HepG2 (cell line): ENCODE results near the gene SNAI3. TPM values are rescaled to one million over a fixed set of nuclear protein-coding genes. Genes with fewer than 3 reads are reported as not detected.

Experiments
- DNMT1 ChIP-seq: sonication (generic); formaldehyde crosslinking; IDR thresholded peaks from 2 replicates; pipeline ENCODE4 v1.5.1; 2020; ENCODE audit warnings: mild to moderate bottlenecking, missing genetic modification reagents
- DPF2 ChIP-seq: sonication (generic); formaldehyde crosslinking; IDR thresholded peaks from 2 replicates; pipeline ENCODE4 v1.4.0; 2020; ENCODE audit warnings: mild to moderate bottlenecking, low read depth, missing genetic modification reagents, borderline replicate concordance
- ZBTB21 ChIP-seq: sonication (generic); formaldehyde crosslinking; IDR thresholded peaks from 2 replicates; pipeline ENCODE4 v1.4.0; 2020; ENCODE audit warnings: missing genetic modification reagents
- ZFP62 ChIP-seq: sonication (generic); formaldehyde crosslinking; IDR thresholded peaks from 2 replicates; pipeline ENCODE4 v1.4.0; 2020; ENCODE audit warnings: missing genetic modification reagents
- polyA plus RNA-seq, 8 experiments: library from polyadenylated mRNA; depleted of rRNA in 3 of 8; stranded (reverse) in 7 of 8; unstranded in 1 of 8; fragments of >200 nt; fragmentation: Illumina TruSeq in 4 of 8; extraction: Trizol in 4 of 8; gene quantifications; 2 replicates each; pipeline versions ENCODE4 v1.2.1 to v1.2.3, GENCODE V29; 2011 to 2016; ENCODE audit warnings: low read depth in 4 of 8, missing spikeins in 1 of 8, mixed read lengths in 1 of 8; ENCODE audit not compliant: insufficient read depth in 1 of 8
- total RNA-seq, 5 experiments: library from RNA; depleted of rRNA; stranded (reverse); fragments of >200 nt; fragmentation: Illumina TruSeq; extraction: Trizol; gene quantifications; 2 replicates each; pipeline ENCODE4 v1.2.3, GENCODE V29; 2016; ENCODE audit warnings: low read depth in 1 of 5
- TF ChIP-seq, protein P1 (sequence below): sonication (generic); formaldehyde crosslinking; IDR thresholded peaks from 2 replicates; pipeline ENCODE4 v1.5.0; 2020; ENCODE audit warnings: mild to moderate bottlenecking, missing genetic modification reagents
- TF ChIP-seq, protein P2 (sequence below): sonication (generic); formaldehyde crosslinking; IDR thresholded peaks from 2 replicates; pipeline ENCODE4 v1.4.0; 2020; ENCODE audit warnings: mild to moderate bottlenecking, missing genetic modification reagents
- TF ChIP-seq, protein P3 (sequence below): sonication (generic); formaldehyde crosslinking; IDR thresholded peaks from 2 replicates; pipeline ENCODE4 v1.9.0; 2022; ENCODE audit warnings: low read depth, missing genetic modification reagents
- TF ChIP-seq, protein P4 (sequence below): sonication (generic); formaldehyde crosslinking; IDR thresholded peaks from 2 replicates; pipeline ENCODE4 v1.8.0; 2022; ENCODE audit warnings: mild to moderate bottlenecking, missing genetic modification reagents; ENCODE audit not compliant: insufficient replicate concordance
- TF ChIP-seq, protein P5 (sequence below): sonication (generic); formaldehyde crosslinking; IDR thresholded peaks from 2 replicates; pipeline ENCODE4 v1.9.0; 2021; ENCODE audit warnings: missing genetic modification reagents, borderline replicate concordance
- TF ChIP-seq, protein P6 (sequence below): sonication (generic); formaldehyde crosslinking; IDR thresholded peaks from 2 replicates; pipeline ENCODE4 v1.4.0; 2020; ENCODE audit warnings: missing genetic modification reagents, borderline replicate concordance
- TF ChIP-seq, protein P7 (sequence below): sonication (generic); formaldehyde crosslinking; IDR thresholded peaks from 2 replicates; pipeline ENCODE4 v1.5.1; 2020; ENCODE audit warnings: missing genetic modification reagents, mild to moderate bottlenecking, borderline replicate concordance

Gene SNAI3
- total and polyA plus RNA-seq, 2 of the 13 experiments (the other 11 are each of a cell fraction or from before 2014, with no cell fraction given): 0.09 to 0.18 TPM

DNA sequence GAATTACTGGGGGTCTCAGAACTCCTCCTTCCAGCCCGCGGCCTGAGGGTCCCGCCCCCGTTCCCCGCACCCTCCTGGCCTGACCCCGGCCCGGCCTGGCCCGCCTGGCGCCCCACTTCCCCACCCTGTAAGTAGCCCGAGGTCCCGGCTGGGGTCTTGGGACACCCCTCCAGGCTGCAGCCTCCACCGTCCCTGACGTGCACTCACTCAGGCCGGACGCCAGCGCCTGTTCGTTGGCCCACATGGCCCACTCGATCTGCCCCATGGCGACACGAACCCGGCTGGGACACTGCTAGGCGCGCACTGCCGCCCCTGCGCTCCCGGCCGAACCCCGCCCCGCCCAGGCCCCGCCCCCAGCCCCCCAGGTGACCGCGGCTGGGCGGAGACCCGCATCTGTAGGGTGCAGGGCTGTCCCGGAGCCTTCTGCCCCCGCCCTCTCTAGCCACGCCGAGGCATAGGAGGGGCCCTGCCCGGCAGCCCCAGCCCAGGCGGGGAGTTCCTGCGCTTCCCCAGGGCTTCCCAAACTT lies 35.5 kb downstream of the SNAI3 start, which contains the start of gene CYBA (continued):
- TF ChIP-seq, protein P1, sequence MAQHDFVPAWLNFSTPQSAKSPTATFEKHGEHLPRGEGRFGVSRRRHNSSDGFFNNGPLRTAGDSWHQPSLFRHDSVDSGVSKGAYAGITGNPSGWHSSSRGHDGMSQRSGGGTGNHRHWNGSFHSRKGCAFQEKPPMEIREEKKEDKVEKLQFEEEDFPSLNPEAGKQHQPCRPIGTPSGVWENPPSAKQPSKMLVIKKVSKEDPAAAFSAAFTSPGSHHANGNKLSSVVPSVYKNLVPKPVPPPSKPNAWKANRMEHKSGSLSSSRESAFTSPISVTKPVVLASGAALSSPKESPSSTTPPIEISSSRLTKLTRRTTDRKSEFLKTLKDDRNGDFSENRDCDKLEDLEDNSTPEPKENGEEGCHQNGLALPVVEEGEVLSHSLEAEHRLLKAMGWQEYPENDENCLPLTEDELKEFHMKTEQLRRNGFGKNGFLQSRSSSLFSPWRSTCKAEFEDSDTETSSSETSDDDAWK (CRISPR knock-in tag): no peak
- TF ChIP-seq, protein P2, sequence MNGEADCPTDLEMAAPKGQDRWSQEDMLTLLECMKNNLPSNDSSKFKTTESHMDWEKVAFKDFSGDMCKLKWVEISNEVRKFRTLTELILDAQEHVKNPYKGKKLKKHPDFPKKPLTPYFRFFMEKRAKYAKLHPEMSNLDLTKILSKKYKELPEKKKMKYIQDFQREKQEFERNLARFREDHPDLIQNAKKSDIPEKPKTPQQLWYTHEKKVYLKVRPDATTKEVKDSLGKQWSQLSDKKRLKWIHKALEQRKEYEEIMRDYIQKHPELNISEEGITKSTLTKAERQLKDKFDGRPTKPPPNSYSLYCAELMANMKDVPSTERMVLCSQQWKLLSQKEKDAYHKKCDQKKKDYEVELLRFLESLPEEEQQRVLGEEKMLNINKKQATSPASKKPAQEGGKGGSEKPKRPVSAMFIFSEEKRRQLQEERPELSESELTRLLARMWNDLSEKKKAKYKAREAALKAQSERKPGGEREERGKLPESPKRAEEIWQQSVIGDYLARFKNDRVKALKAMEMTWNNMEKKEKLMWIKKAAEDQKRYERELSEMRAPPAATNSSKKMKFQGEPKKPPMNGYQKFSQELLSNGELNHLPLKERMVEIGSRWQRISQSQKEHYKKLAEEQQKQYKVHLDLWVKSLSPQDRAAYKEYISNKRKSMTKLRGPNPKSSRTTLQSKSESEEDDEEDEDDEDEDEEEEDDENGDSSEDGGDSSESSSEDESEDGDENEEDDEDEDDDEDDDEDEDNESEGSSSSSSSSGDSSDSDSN (CRISPR knock-in tag): 0 out of 2 replicates have a peak, but pooled peaks have one; percentile 39
- TF ChIP-seq DPF2 (CRISPR knock-in tag): no peak
- TF ChIP-seq, protein P3, sequence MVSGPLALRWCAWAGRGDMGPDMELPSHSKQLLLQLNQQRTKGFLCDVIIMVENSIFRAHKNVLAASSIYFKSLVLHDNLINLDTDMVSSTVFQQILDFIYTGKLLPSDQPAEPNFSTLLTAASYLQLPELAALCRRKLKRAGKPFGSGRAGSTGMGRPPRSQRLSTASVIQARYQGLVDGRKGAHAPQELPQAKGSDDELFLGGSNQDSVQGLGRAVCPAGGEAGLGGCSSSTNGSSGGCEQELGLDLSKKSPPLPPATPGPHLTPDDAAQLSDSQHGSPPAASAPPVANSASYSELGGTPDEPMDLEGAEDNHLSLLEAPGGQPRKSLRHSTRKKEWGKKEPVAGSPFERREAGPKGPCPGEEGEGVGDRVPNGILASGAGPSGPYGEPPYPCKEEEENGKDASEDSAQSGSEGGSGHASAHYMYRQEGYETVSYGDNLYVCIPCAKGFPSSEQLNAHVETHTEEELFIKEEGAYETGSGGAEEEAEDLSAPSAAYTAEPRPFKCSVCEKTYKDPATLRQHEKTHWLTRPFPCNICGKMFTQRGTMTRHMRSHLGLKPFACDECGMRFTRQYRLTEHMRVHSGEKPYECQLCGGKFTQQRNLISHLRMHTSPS (CRISPR knock-in tag): no peak
- TF ChIP-seq, protein P4, sequence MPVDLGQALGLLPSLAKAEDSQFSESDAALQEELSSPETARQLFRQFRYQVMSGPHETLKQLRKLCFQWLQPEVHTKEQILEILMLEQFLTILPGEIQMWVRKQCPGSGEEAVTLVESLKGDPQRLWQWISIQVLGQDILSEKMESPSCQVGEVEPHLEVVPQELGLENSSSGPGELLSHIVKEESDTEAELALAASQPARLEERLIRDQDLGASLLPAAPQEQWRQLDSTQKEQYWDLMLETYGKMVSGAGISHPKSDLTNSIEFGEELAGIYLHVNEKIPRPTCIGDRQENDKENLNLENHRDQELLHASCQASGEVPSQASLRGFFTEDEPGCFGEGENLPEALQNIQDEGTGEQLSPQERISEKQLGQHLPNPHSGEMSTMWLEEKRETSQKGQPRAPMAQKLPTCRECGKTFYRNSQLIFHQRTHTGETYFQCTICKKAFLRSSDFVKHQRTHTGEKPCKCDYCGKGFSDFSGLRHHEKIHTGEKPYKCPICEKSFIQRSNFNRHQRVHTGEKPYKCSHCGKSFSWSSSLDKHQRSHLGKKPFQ (CRISPR knock-in tag): peak; percentile 59
- TF ChIP-seq DNMT1 (CRISPR knock-in tag): no peak
- TF ChIP-seq, protein P5, sequence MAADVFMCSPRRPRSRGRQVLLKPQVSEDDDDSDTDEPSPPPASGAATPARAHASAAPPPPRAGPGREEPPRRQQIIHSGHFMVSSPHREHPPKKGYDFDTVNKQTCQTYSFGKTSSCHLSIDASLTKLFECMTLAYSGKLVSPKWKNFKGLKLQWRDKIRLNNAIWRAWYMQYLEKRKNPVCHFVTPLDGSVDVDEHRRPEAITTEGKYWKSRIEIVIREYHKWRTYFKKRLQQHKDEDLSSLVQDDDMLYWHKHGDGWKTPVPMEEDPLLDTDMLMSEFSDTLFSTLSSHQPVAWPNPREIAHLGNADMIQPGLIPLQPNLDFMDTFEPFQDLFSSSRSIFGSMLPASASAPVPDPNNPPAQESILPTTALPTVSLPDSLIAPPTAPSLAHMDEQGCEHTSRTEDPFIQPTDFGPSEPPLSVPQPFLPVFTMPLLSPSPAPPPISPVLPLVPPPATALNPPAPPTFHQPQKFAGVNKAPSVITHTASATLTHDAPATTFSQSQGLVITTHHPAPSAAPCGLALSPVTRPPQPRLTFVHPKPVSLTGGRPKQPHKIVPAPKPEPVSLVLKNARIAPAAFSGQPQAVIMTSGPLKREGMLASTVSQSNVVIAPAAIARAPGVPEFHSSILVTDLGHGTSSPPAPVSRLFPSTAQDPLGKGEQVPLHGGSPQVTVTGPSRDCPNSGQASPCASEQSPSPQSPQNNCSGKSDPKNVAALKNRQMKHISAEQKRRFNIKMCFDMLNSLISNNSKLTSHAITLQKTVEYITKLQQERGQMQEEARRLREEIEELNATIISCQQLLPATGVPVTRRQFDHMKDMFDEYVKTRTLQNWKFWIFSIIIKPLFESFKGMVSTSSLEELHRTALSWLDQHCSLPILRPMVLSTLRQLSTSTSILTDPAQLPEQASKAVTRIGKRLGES: no peak
- no peak for TF ChIP-seq ZFP62 (CRISPR knock-in tag)
- no peak for TF ChIP-seq ZBTB21 (CRISPR knock-in tag)
- TF ChIP-seq, protein P6, sequence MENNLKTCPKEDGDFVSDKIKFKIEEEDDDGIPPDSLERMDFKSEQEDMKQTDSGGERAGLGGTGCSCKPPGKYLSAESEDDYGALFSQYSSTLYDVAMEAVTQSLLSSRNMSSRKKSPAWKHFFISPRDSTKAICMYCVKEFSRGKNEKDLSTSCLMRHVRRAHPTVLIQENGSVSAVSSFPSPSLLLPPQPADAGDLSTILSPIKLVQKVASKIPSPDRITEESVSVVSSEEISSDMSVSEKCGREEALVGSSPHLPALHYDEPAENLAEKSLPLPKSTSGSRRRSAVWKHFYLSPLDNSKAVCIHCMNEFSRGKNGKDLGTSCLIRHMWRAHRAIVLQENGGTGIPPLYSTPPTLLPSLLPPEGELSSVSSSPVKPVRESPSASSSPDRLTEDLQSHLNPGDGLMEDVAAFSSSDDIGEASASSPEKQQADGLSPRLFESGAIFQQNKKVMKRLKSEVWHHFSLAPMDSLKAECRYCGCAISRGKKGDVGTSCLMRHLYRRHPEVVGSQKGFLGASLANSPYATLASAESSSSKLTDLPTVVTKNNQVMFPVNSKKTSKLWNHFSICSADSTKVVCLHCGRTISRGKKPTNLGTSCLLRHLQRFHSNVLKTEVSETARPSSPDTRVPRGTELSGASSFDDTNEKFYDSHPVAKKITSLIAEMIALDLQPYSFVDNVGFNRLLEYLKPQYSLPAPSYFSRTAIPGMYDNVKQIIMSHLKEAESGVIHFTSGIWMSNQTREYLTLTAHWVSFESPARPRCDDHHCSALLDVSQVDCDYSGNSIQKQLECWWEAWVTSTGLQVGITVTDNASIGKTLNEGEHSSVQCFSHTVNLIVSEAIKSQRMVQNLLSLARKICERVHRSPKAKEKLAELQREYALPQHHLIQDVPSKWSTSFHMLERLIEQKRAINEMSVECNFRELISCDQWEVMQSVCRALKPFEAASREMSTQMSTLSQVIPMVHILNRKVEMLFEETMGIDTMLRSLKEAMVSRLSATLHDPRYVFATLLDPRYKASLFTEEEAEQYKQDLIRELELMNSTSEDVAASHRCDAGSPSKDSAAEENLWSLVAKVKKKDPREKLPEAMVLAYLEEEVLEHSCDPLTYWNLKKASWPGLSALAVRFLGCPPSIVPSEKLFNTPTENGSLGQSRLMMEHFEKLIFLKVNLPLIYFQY (CRISPR knock-in tag): no peak; the same call in 1 of the 2 replicates
- TF ChIP-seq, protein P7, sequence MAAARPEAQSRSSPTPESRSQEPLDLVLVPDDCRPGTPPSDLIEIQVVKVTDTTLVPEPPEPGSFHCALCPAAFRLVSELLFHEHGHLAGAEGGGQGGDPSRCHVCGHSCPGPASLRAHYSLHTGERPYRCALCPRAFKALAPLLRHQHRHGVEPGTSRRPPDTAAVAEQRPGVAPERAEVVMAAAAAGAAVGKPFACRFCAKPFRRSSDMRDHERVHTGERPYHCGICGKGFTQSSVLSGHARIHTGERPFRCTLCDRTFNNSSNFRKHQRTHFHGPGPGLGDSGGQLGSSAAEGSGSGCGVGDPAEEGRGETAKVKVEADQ: no peak
